K562 (cell line): ENCODE data around the gene FLAD1. TPM values are rescaled to one million over a fixed set of nuclear protein-coding genes. Genes with fewer than 3 reads are reported as not detected.
A peak's percentile ranks its signal among the peaks of the same experiment; 100 is the strongest.

Experiments used
- AFF1 ChIP-seq, 2 experiments: fragments of 450-650 bp; IDR thresholded peaks; 2 replicates each; pipeline ENCODE4 v1.6.1; 2018; ENCODE audit warnings: mild to moderate bottlenecking in 2 of 2, low read depth in 1 of 2; ENCODE audit not compliant: partially characterized antibody in 2 of 2
- ATF4 ChIP-seq: fragments of 450-650 bp; formaldehyde crosslinking; IDR thresholded peaks from 2 replicates; pipeline ENCODE4 v1.4.0; 2022; ENCODE audit warnings: mild to moderate bottlenecking, moderate library complexity
- FUS ChIP-seq: fragments of 200-400 bp; formaldehyde crosslinking; optimal IDR thresholded peaks from 2 replicates; pipeline ENCODE3; 2017; ENCODE audit warnings: low read depth, low read length
- SIX5 ChIP-seq, 2 experiments: IDR thresholded peaks; 2 replicates each; pipeline ENCODE4 v1.6.1; 2011; ENCODE audit warnings: low read length in 2 of 2, borderline replicate concordance in 1 of 2, low read depth in 1 of 2, mild to moderate bottlenecking in 1 of 2, moderate library complexity in 1 of 2; ENCODE audit not compliant: insufficient read depth in 1 of 2
- SRSF9 ChIP-seq: fragments of 200-400 bp; formaldehyde crosslinking; IDR thresholded peaks from 2 replicates; pipeline ENCODE4 v1.6.1; 2017; ENCODE audit warnings: low read depth, low read length, borderline replicate concordance
- UBTF ChIP-seq, 2 experiments: IDR thresholded peaks; 2 replicates each; pipeline ENCODE4 v1.6.1; 2012; ENCODE audit warnings: improper control_type of control experiment in 2 of 2, low read depth in 2 of 2, low read length in 2 of 2, borderline replicate concordance in 1 of 2
- ZNF23 ChIP-seq: fragments of 250-450 bp; sonication (Bioruptor Pico); IDR thresholded peaks from 2 replicates; pipeline ENCODE4 v1.4.0; 2020; ENCODE audit warnings: mild to moderate bottlenecking
- polyA plus RNA-seq, 8 experiments: library from polyadenylated mRNA; depleted of rRNA in 4 of 8; stranded (reverse) in 5 of 8; unstranded in 3 of 8; fragments of >200 nt; fragmentation: Nextera tagmentation in 2 of 8; fragmentation: Illumina TruSeq in 1 of 8; extraction: Ambion mirVana in 2 of 8; extraction: Trizol in 1 of 8; gene quantifications; 2 replicates each; pipeline versions ENCODE4 v1.2.1 to v1.2.3, GENCODE V29; 2011 to 2014; ENCODE audit warnings: inconsistent platforms in 1 of 8, missing spikeins in 1 of 8
- total RNA-seq, 7 experiments: library from RNA; depleted of rRNA in 6 of 7; stranded (reverse); fragments of >200 nt in 6 of 7; fragmentation: Illumina TruSeq in 2 of 7; extraction: Trizol in 2 of 7; gene quantifications; 2 replicates each; pipeline versions ENCODE4 v1.2.1 to v1.2.3, GENCODE V29; 2011 to 2021; ENCODE audit warnings: low replicate concordance in 1 of 7
- TF ChIP-seq, protein P1 (sequence below): fragments of 450-650 bp; formaldehyde crosslinking; IDR thresholded peaks from 2 replicates; pipeline ENCODE4 v1.4.0; 2020; ENCODE audit warnings: mild to moderate bottlenecking, moderate library complexity
- TF ChIP-seq, protein P2 (sequence below): fragments of 200-400 bp; formaldehyde crosslinking; IDR thresholded peaks from 2 replicates; pipeline ENCODE4 v1.6.1; 2017; ENCODE audit warnings: mild to moderate bottlenecking, low read depth, low read length, moderate library complexity
- TF ChIP-seq, protein P3 (sequence below), 2 experiments: fragments of 450-650 bp in 1 of 2; IDR thresholded peaks; 2 replicates each; pipeline ENCODE4 v1.6.1; 2011 to 2017; ENCODE audit warnings: low read depth in 2 of 2, antibody characterized with exemption in 1 of 2, borderline replicate concordance in 1 of 2, low read length in 1 of 2, mild to moderate bottlenecking in 1 of 2, mixed read lengths in 1 of 2; ENCODE audit not compliant: control insufficient read depth in 1 of 2

The FLAD1 gene
- total and polyA plus RNA-seq, 9 of the 15 experiments (the other 6 are each of a cell fraction or from before 2014, with no cell fraction given), result 24.9 to 85.8 (median 67.0) TPM

DNA sequence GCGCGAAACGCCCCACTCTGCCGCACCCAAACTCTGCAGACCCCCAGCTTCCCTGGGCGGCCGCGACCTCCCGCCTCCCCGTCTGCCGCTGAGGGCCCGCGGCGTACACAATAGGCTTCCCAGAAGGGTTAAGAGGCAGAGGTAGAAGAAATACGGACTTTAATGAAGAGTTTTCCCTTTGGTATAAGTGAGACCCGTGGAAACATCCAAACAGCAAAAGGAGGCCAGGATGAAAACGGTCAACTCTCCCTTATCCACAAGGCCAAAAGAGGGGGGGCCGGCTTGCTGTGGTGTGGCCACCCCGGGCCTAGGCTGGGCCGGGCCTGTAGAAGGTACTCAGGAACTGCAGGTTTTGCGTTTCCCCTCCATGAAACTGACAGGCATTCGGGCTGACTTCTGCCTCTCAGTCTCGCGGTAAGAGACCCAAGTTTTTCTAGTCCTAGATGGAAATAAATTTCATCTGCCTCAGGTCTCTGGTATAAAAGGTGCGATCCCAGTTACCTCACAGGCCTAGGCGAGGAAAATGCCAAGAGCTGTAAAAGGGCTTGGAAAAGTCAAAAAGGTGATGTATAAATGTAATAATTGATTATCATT lies 20.9 kb upstream of the FLAD1 start (continued):
- TF ChIP-seq UBTF (IDR thresholded peaks at IDR 0.05; ENCODE audit: borderline replicate concordance in 1 of 2, low read depth in 2 of 2, low read length in 2 of 2) (0 out of 4 replicates have a peak, but pooled peaks of 1 of the 2 experiments have one; percentile 41), SRSF9 (no peak), SIX5 (IDR thresholded peaks at IDR 0.05; ENCODE audit: borderline replicate concordance in 1 of 2, insufficient read depth in 1 of 2, low read depth in 1 of 2, low read length in 2 of 2) (no peak), AFF1 (IDR thresholded peaks at IDR 0.05; ENCODE audit: low read depth in 1 of 2, partially characterized antibody in 2 of 2) (peak in 1 of 2 experiments; percentile 29), ATF4 (CRISPR knock-in tag) (no peak), FUS (no peak), ZNF23 (CRISPR knock-in tag) (no peak)
- TF ChIP-seq, protein P1, sequence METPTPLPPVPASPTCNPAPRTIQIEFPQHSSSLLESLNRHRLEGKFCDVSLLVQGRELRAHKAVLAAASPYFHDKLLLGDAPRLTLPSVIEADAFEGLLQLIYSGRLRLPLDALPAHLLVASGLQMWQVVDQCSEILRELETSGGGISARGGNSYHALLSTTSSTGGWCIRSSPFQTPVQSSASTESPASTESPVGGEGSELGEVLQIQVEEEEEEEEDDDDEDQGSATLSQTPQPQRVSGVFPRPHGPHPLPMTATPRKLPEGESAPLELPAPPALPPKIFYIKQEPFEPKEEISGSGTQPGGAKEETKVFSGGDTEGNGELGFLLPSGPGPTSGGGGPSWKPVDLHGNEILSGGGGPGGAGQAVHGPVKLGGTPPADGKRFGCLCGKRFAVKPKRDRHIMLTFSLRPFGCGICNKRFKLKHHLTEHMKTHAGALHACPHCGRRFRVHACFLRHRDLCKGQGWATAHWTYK (CRISPR knock-in tag), result no peak
- TF ChIP-seq, protein P2, sequence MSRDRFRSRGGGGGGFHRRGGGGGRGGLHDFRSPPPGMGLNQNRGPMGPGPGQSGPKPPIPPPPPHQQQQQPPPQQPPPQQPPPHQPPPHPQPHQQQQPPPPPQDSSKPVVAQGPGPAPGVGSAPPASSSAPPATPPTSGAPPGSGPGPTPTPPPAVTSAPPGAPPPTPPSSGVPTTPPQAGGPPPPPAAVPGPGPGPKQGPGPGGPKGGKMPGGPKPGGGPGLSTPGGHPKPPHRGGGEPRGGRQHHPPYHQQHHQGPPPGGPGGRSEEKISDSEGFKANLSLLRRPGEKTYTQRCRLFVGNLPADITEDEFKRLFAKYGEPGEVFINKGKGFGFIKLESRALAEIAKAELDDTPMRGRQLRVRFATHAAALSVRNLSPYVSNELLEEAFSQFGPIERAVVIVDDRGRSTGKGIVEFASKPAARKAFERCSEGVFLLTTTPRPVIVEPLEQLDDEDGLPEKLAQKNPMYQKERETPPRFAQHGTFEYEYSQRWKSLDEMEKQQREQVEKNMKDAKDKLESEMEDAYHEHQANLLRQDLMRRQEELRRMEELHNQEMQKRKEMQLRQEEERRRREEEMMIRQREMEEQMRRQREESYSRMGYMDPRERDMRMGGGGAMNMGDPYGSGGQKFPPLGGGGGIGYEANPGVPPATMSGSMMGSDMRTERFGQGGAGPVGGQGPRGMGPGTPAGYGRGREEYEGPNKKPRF, result no peak
- TF ChIP-seq, protein P3, sequence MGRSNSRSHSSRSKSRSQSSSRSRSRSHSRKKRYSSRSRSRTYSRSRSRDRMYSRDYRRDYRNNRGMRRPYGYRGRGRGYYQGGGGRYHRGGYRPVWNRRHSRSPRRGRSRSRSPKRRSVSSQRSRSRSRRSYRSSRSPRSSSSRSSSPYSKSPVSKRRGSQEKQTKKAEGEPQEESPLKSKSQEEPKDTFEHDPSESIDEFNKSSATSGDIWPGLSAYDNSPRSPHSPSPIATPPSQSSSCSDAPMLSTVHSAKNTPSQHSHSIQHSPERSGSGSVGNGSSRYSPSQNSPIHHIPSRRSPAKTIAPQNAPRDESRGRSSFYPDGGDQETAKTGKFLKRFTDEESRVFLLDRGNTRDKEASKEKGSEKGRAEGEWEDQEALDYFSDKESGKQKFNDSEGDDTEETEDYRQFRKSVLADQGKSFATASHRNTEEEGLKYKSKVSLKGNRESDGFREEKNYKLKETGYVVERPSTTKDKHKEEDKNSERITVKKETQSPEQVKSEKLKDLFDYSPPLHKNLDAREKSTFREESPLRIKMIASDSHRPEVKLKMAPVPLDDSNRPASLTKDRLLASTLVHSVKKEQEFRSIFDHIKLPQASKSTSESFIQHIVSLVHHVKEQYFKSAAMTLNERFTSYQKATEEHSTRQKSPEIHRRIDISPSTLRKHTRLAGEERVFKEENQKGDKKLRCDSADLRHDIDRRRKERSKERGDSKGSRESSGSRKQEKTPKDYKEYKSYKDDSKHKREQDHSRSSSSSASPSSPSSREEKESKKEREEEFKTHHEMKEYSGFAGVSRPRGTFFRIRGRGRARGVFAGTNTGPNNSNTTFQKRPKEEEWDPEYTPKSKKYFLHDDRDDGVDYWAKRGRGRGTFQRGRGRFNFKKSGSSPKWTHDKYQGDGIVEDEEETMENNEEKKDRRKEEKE (IDR thresholded peaks at IDR 0.05; ENCODE audit: borderline replicate concordance in 1 of 2, control insufficient read depth in 1 of 2, low read depth in 2 of 2, low read length in 1 of 2), result 0 out of 4 replicates have a peak, but pooled peaks of 1 of the 2 experiments have one; percentile 32
